GM23248 (cell line): ENCODE data around the gene FAM111B.

Experiments
- EZH2 ChIP-seq: fragments of 200-600 bp; sonication (generic); IDR thresholded peaks from 2 replicates; pipeline ENCODE4 v1.6.1; 2018; ENCODE audit warnings: antibody characterized with exemption, mild to moderate bottlenecking; ENCODE audit not compliant: insufficient read depth, poor library complexity, severe bottlenecking
- EZH2phosphoT487 ChIP-seq: fragments of 200-600 bp; sonication (generic); IDR thresholded peaks from 2 replicates; pipeline ENCODE4 v1.6.1; 2018; ENCODE audit warnings: antibody characterized with exemption, moderate library complexity, mild to moderate bottlenecking, low read depth; ENCODE audit not compliant: insufficient read depth

- TF ChIP-seq EZH2 (no peak), EZH2phosphoT487 (no peak)
Observed at GRCh38 chr11:59158206-59159068, 51.4 kb downstream of the FAM111B start.
